Memory B cell (primary cell): ENCODE results near the gene TAGLN.

Experiments
- ATAC-seq: fragments of 150-1000 bp; cut with Tn5 transposase; 2 replicates; pipeline ENCODE4 v1.10.0; 2021; ENCODE audit warnings: low read depth, mild to moderate bottlenecking, moderate library complexity
- DNase-seq, 2 donors: peaks; one replicate each; pipeline ENCODE4 v3.0.0; 2022; ENCODE audit warnings: low spot score in 2 of 2
- H3K27ac Mint-ChIP-seq: one replicate; pipeline ENCODE4 v1.8.0; 2022; ENCODE audit warnings: mild to moderate bottlenecking, moderate library complexity, mixed read lengths
- H3K27me3 Mint-ChIP-seq: one replicate; pipeline ENCODE4 v1.8.0; 2022; ENCODE audit warnings: mixed read lengths
- H3K36me3 Mint-ChIP-seq: one replicate; pipeline ENCODE4 v1.8.0; 2022; ENCODE audit warnings: mild to moderate bottlenecking, mixed read lengths
- H3K4me1 Mint-ChIP-seq: one replicate; pipeline ENCODE4 v1.8.0; 2022; ENCODE audit warnings: mixed read lengths
- H3K4me3 Mint-ChIP-seq: one replicate; pipeline ENCODE4 v1.8.0; 2022; ENCODE audit warnings: mild to moderate bottlenecking, moderate library complexity, mixed read lengths
- H3K9me3 Mint-ChIP-seq: one replicate; pipeline ENCODE4 v1.8.0; 2022; ENCODE audit warnings: mixed read lengths

TAGLN gene

GRCh38 chr11:117231842-117232091, 32.6 kb downstream of the TAGLN start, which contains the start of gene PCSK7:
PCSK7 (minus strand) TSS chr11:117232073; CDS start chr11:117229844, 2,229 bp downstream.
- H3K36me3 Mint-ChIP-seq = peaks cover 18% of the 10 kb centered on the region
- no peaks in the 10 kb centered on the region for H3K27me3 Mint-ChIP-seq
- H3K27ac Mint-ChIP-seq = peak within 1 kb of the TSS; percentile 97
- ATAC-seq (no peak), DNase-seq (no peak)
- H3K4me1 Mint-ChIP-seq = peaks cover 39% of the 10 kb centered on the region
- no peaks in the 10 kb centered on the region for H3K9me3 Mint-ChIP-seq
- H3K4me3 Mint-ChIP-seq = peak within 1 kb of the TSS; percentile 99

DNA sequence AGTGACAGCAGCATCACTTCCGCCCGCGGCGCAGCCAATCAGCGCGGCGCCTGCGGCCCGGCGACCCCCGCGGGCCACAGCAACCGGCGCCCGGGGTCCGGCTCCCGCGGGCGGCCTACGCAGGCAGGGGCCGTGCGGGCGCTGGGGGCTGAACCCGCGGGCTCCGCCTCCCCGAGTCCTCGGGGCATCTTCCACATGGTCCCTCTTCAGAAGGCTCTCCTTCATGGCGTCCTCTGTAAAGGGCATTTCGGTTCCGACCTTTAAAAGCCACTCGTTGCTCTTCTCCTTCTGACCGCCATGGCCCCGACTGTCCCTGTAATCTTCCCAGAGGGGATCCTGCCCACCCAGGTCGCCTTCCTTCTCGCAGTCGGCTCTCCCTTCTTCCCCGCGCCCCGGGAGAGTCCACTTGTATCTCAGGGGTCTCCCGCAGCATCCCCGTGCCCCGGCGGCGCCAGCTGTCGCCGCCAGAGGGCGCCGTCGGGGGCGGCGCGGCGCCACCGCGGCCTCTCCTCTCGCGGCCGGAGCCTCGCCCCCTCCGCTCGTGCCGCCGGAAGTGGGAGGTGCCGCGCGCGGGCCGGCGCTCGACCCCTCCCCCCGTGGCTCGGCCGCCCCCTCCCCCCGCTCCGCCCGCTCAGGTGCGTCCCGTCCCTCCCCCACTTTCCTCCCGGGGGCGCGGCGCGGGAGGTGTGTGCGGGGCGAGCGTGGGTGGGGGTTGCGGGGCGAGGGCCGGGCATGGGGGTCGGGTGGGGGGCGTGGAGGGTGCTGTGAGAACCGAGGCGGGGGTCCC, 33.1 kb downstream of the TAGLN start, which contains the start of gene RNF214:
TSS of gene RNF214 (plus strand) at position 580 of the 787 bp plus-strand sequence. CDS start 1,602 bp downstream, outside the sequence.
- H3K4me1 Mint-ChIP-seq = peaks cover 37% of the 10 kb centered on the region
- peak within 1 kb of the TSS; percentile 99 for H3K4me3 Mint-ChIP-seq
- H3K27me3 Mint-ChIP-seq = no peaks in the 10 kb centered on the region
- peaks cover 14% of the 10 kb centered on the region for H3K36me3 Mint-ChIP-seq
- ATAC-seq = peak; percentile 80
- H3K9me3 Mint-ChIP-seq = no peaks in the 10 kb centered on the region
- peak; percentile 73 to 74 for DNase-seq
- H3K27ac Mint-ChIP-seq = peak within 1 kb of the TSS; percentile 97

- peaks cover 37% of the 10 kb centered on the region for H3K4me1 Mint-ChIP-seq
- no peaks in the 10 kb centered on the region for H3K27me3 Mint-ChIP-seq
- DNase-seq (no peak), ATAC-seq (no peak)
- H3K4me3 Mint-ChIP-seq = peak overlapping the region; percentile 91
- no peaks in the 10 kb centered on the region for H3K9me3 Mint-ChIP-seq
- peak overlapping the region; percentile 97 for H3K27ac Mint-ChIP-seq
- peaks cover 13% of the 10 kb centered on the region for H3K36me3 Mint-ChIP-seq
Measured at GRCh38 chr11:117232911-117233409, 33.8 kb downstream of the TAGLN start.

- Mint-ChIP-seq H3K36me3 (peaks cover 12% of the 10 kb centered on the region), H3K27me3 (no peaks in the 10 kb centered on the region), H3K4me1 (peaks cover 8% of the 10 kb centered on the region), H3K9me3 (no peaks in the 10 kb centered on the region), H3K27ac (no peak overlapping the region), H3K4me3 (no peak overlapping the region)
- no peak for ATAC-seq
- DNase-seq = no peak
Measured at GRCh38 chr11:117238221-117238620, 39.1 kb downstream of the TAGLN start.

DNA sequence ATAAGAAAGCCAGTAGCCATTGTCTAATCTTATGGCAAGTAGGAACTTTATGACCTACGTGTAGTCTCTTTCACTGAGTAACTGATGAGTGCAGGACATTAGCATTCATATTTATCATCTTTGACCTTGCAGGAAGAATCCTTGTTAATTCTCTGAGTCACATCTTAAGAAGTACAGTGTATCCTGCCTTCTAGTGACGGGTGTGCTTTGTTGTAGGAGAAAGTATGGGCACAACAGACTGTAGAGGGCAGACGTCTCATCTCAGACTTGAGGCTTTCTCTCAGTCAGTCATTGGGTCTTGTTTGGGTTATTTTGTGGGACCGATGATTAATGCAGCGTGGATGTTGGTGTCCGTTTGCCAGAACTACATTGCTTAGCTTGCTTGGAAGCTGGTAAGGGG, 40.1 kb downstream of the TAGLN start:
- Mint-ChIP-seq H3K27me3 (no peaks in the 10 kb centered on the region), H3K36me3 (peaks cover 15% of the 10 kb centered on the region), H3K9me3 (no peaks in the 10 kb centered on the region), H3K27ac (no peak overlapping the region), H3K4me3 (no peak overlapping the region), H3K4me1 (peaks cover under 1% of the 10 kb centered on the region)
- ATAC-seq (no peak), DNase-seq (no peak)

- H3K9me3 Mint-ChIP-seq = no peaks in the 10 kb centered on the region
- no peak for ATAC-seq
- H3K36me3 Mint-ChIP-seq = peaks cover 32% of the 10 kb centered on the region
Measured at GRCh38 chr11:117248341-117248740, 49.2 kb downstream of the TAGLN start.

DNA sequence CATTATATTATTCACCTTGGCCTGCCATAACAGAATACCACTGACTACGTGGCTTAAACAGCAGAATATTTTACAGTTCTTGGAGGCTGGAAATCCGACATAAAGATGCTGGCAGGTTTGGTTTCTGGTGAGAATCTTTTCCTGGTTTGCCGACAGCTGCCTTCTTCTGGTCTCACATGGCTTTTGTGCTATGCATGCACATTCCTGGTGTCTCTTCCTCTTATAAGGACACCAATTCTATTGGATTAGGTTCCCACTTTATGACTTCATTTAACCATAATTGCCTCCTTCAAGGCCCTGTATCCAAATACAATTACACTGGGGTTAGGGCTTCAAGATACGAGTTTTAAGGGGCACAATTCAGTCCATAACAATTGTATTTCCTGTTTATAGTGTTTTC, 50.4 kb downstream of the TAGLN start:
- Mint-ChIP-seq H3K36me3 (peaks cover 33% of the 10 kb centered on the region), H3K4me1 (no peaks in the 10 kb centered on the region), H3K27me3 (no peaks in the 10 kb centered on the region), H3K4me3 (no peak overlapping the region), H3K9me3 (no peaks in the 10 kb centered on the region), H3K27ac (no peak overlapping the region)
- ATAC-seq (no peak), DNase-seq (no peak)

More at GRCh38 chr11:117248341-117248740, 49.2 kb downstream of the TAGLN start:
- H3K4me3 Mint-ChIP-seq = no peak overlapping the region
- H3K27me3 Mint-ChIP-seq = no peaks in the 10 kb centered on the region
- no peak overlapping the region for H3K27ac Mint-ChIP-seq
- H3K4me1 Mint-ChIP-seq = no peaks in the 10 kb centered on the region
- no peak for DNase-seq

DNA sequence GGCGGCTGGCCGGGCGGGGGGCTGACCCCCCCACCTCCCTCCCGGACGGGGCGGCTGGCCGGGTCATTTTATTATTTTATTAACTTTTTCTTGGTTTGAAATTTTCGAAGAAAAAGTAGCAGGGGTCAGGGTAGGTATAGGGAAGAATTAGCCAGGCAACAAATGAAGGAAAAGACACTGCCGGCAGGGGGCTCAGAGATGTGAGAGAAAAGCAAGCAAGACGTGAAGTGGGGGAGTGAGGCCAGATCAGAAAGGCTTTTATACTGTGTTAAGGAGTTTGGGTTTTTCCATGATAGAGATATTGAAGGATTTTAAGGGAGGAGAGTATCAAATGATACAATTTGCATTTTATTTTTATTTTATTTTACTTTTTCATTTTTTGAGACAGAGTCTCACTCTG, 52.3 kb downstream of the TAGLN start:
- Mint-ChIP-seq H3K27ac (no peak overlapping the region), H3K9me3 (no peaks in the 10 kb centered on the region), H3K4me1 (no peaks in the 10 kb centered on the region), H3K36me3 (peaks cover 38% of the 10 kb centered on the region), H3K27me3 (no peaks in the 10 kb centered on the region), H3K4me3 (no peak overlapping the region)
- DNase-seq = no peak
- no peak for ATAC-seq

GRCh38 chr11:117255966-117256365, 56.8 kb downstream of the TAGLN start:
- no peak overlapping the region for H3K4me3 Mint-ChIP-seq
- H3K9me3 Mint-ChIP-seq = no peaks in the 10 kb centered on the region
- no peak overlapping the region for H3K27ac Mint-ChIP-seq
- H3K36me3 Mint-ChIP-seq = peaks cover 25% of the 10 kb centered on the region
- no peaks in the 10 kb centered on the region for H3K27me3 Mint-ChIP-seq
- DNase-seq (no peak), ATAC-seq (no peak)
- H3K4me1 Mint-ChIP-seq = no peaks in the 10 kb centered on the region

GRCh38 chr11:117256573-117256972, 57.4 kb downstream of the TAGLN start:
- H3K27me3 Mint-ChIP-seq = no peaks in the 10 kb centered on the region
- no peaks in the 10 kb centered on the region for H3K4me1 Mint-ChIP-seq
- DNase-seq (no peak), ATAC-seq (no peak)
- H3K27ac Mint-ChIP-seq = no peak overlapping the region
- H3K4me3 Mint-ChIP-seq = no peak overlapping the region
- no peaks in the 10 kb centered on the region for H3K9me3 Mint-ChIP-seq
- H3K36me3 Mint-ChIP-seq = peaks cover 24% of the 10 kb centered on the region
